ENCODE data around the gene PPP4R1.

The PPP4R1 gene

GRCh38 chr18:9613550-9614400 is 584 bp downstream of the PPP4R1 start:
- TF ChIP-seq GABPA (IDR thresholded peaks at IDR 0.05; ENCODE audit: low read depth) (no peak), CTCF (IDR thresholded peaks at IDR 0.05; ENCODE audit: insufficient read depth, low read length) (no peak), SPI1 (IDR thresholded peaks at IDR 0.05; ENCODE audit: borderline replicate concordance, low read depth) (no peak), POLR2AphosphoS5 (IDR thresholded peaks at IDR 0.05; ENCODE audit: low read depth) (no peak)
- TF ChIP-seq, protein P1, sequence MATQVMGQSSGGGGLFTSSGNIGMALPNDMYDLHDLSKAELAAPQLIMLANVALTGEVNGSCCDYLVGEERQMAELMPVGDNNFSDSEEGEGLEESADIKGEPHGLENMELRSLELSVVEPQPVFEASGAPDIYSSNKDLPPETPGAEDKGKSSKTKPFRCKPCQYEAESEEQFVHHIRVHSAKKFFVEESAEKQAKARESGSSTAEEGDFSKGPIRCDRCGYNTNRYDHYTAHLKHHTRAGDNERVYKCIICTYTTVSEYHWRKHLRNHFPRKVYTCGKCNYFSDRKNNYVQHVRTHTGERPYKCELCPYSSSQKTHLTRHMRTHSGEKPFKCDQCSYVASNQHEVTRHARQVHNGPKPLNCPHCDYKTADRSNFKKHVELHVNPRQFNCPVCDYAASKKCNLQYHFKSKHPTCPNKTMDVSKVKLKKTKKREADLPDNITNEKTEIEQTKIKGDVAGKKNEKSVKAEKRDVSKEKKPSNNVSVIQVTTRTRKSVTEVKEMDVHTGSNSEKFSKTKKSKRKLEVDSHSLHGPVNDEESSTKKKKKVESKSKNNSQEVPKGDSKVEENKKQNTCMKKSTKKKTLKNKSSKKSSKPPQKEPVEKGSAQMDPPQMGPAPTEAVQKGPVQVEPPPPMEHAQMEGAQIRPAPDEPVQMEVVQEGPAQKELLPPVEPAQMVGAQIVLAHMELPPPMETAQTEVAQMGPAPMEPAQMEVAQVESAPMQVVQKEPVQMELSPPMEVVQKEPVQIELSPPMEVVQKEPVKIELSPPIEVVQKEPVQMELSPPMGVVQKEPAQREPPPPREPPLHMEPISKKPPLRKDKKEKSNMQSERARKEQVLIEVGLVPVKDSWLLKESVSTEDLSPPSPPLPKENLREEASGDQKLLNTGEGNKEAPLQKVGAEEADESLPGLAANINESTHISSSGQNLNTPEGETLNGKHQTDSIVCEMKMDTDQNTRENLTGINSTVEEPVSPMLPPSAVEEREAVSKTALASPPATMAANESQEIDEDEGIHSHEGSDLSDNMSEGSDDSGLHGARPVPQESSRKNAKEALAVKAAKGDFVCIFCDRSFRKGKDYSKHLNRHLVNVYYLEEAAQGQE (IDR thresholded peaks at IDR 0.05; ENCODE audit: insufficient replicate concordance, low read depth), result no peak
- Histone ChIP-seq H3K4me3 (replicated peaks; ENCODE audit: insufficient read depth, low read length) (peak overlapping the region; percentile 86), H3K27me3 (ENCODE audit: insufficient read depth, poor library complexity, severe bottlenecking) (no peaks in the 10 kb centered on the region), H3K27ac (replicated peaks) (peak overlapping the region; percentile 71)
- peak; percentile 36 to 67 for DNase-seq (ENCODE audit: low read depth in 1 of 2, low spot score in 1 of 2)

DNA sequence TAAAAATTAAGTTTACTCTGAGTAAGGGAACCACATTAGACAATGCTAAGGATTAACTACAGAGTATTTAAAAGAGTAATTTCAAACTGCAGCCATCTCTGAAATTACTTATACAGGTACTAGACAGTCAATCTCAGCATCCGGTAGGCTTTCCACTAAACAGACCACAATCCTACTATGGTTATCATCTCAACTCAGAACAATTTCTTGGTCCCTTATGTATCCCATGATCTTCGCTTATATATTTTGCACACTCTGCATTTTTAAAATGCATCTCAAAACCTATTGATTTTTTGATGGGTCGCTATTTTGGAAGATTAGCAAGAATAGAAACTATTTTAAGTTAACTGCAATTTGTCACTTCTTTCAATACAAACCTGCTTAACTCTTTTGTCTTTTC is 1.4 kb downstream of the PPP4R1 start:
- H3K27ac ChIP-seq (replicated peaks), result peak overlapping the region; percentile 71; the same call in 1 of the 2 replicates
- DNase-seq (ENCODE audit: low read depth in 1 of 2, low spot score in 1 of 2), result no peak

More for the DNA sequence above, 1.4 kb downstream of the PPP4R1 start:
- no peak for TF ChIP-seq GABPA (IDR thresholded peaks at IDR 0.05; ENCODE audit: low read depth)
- TF ChIP-seq SPI1 (IDR thresholded peaks at IDR 0.05; ENCODE audit: borderline replicate concordance, low read depth), result no peak
- TF ChIP-seq, protein P1 (IDR thresholded peaks at IDR 0.05; ENCODE audit: insufficient replicate concordance, low read depth), result no peak
- TF ChIP-seq CTCF (IDR thresholded peaks at IDR 0.05; ENCODE audit: insufficient read depth, low read length), result no peak
- no peak for TF ChIP-seq POLR2AphosphoS5 (IDR thresholded peaks at IDR 0.05; ENCODE audit: low read depth)
- H3K4me3 ChIP-seq (replicated peaks; ENCODE audit: insufficient read depth, low read length), result peak overlapping the region; percentile 86
- H3K27me3 ChIP-seq (ENCODE audit: insufficient read depth, poor library complexity, severe bottlenecking), result no peaks in the 10 kb centered on the region

Data from HL-60 (cell line).